ENCODE data around the gene SELENOK. TPM values are rescaled to one million over a fixed set of nuclear protein-coding genes. Genes with fewer than 3 reads are reported as not detected.

The SELENOK gene
- total and polyA plus RNA-seq, 2 of the 13 experiments (the other 11 are each of a cell fraction or from before 2014, with no cell fraction given): 67.0 to 81.0 TPM

Other genes with a start within 250 kb of the SELENOK start
- 40.4 and 48.9 TPM in 2 replicates for gene CHDH, start 45.4 kb downstream of the SELENOK start, total RNA-seq (2016; rRNA removed; fragmentation: Illumina TruSeq; extraction: Trizol)
- 28.1 and 42.9 TPM in 2 replicates for gene CHDH, start 45.4 kb downstream of the SELENOK start, polyA plus RNA-seq (2011; rRNA removed)
- gene IL17RB, start 45.3 kb downstream of the SELENOK start, total RNA-seq (2016; rRNA removed; fragmentation: Illumina TruSeq; extraction: Trizol): 62.7 and 130 TPM in 2 replicates
- 190 and 198 TPM in 2 replicates for gene IL17RB, start 45.3 kb downstream of the SELENOK start, polyA plus RNA-seq (2011; rRNA removed)
- gene ACTR8, start 9.7 kb downstream of the SELENOK start, total RNA-seq (2016; rRNA removed; fragmentation: Illumina TruSeq; extraction: Trizol): 29.0 and 38.5 TPM in 2 replicates
- 14.8 and 15.5 TPM in 2 replicates for gene ACTR8, start 9.7 kb downstream of the SELENOK start, polyA plus RNA-seq (2011; rRNA removed)
- gene CACNA2D3, start 230.7 kb upstream of the SELENOK start, total RNA-seq (2016; rRNA removed; fragmentation: Illumina TruSeq; extraction: Trizol): not detected in 2 replicates
- gene CACNA2D3, start 230.7 kb upstream of the SELENOK start, polyA plus RNA-seq (2011; rRNA removed): 0.01 TPM in 1 of 2 replicates, not detected in the other